Measurements from ENCODE around the gene SHC4.
"Not testable (repeated sequence)": the region's sequence is repeated elsewhere in the genome, so short reads cannot be mapped to it uniquely, and the experiment has no call there.

The SHC4 gene

GRCh38 chr15:48856942-48857341 is 106.8 kb downstream of the SHC4 start:
- H3K27me3 ChIP-seq (ENCODE audit: control insufficient read depth in 3 of 3, insufficient read depth in 3 of 3, low read depth in 1 of 3, low read length in 3 of 3): no peaks in the 10 kb centered on the region
- WGBS, 2 donors (ENCODE audit: extremely low coverage in 2 of 2, insufficient read length in 2 of 2, insufficient replicate concordance in 1 of 2): no CpG with 5 or more reads among the region's 2 CpGs
- H2BK120ac ChIP-seq (ENCODE audit: low read depth, low read length): no peak overlapping the region
- no peak overlapping the region for H2BK12ac ChIP-seq (ENCODE audit: low read length)
- no peak overlapping the region for H2AK5ac ChIP-seq (ENCODE audit: low read depth, low read length)
- no peak overlapping the region for H3K27ac ChIP-seq (replicated peaks; ENCODE audit: low read length)
- no peak overlapping the region for H3K18ac ChIP-seq (ENCODE audit: low read length)
- no peak overlapping the region for H3K23ac ChIP-seq (ENCODE audit: low read depth, low read length, poor library complexity)
- no peak overlapping the region for H2BK5ac ChIP-seq (ENCODE audit: low read length)
- no peak overlapping the region for H2BK15ac ChIP-seq (ENCODE audit: low read length)
- H3K9ac ChIP-seq (ENCODE audit: low read depth, low read length, poor library complexity): no peak overlapping the region
- no peak overlapping the region for H3K14ac ChIP-seq (ENCODE audit: low read length)
- no peak for DNase-seq (ENCODE audit: low spot score)
- no peak overlapping the region for H4K8ac ChIP-seq (ENCODE audit: low read depth, low read length)
- H3K36me3 ChIP-seq (replicated peaks in 1 of 2; ENCODE audit: control insufficient read depth in 2 of 2, insufficient read depth in 2 of 2, low read length in 2 of 2): no peaks in the 10 kb centered on the region
- no peaks in the 10 kb centered on the region for H3K79me1 ChIP-seq (ENCODE audit: low read depth, low read length)
- no peak overlapping the region for H3K4me3 ChIP-seq (ENCODE audit: low read length in 2 of 2)
- H3K4ac ChIP-seq (ENCODE audit: low read length): no peak overlapping the region
- no peak overlapping the region for H4K91ac ChIP-seq (ENCODE audit: low read depth, low read length, poor library complexity)
- peak overlapping the region; percentile 54 for H2AFZ ChIP-seq (ENCODE audit: low read length)
- peaks cover 1 to 13% of the 10 kb centered on the region in 2 donors for H3K4me1 ChIP-seq (ENCODE audit: control insufficient read depth in 2 of 2, insufficient read depth in 1 of 2, low read depth in 1 of 2, low read length in 2 of 2)
- no peak overlapping the region for H3K4me2 ChIP-seq (ENCODE audit: insufficient read depth, low read length, poor library complexity, severe bottlenecking)
- H3K9me3 ChIP-seq (replicated peaks in 1 of 2; ENCODE audit: control insufficient read depth in 2 of 2, insufficient read depth in 1 of 2, low read depth in 1 of 2, low read length in 2 of 2): no peaks in the 10 kb centered on the region

GRCh38 chr15:48855501-48856440 is 107.9 kb downstream of the SHC4 start:
- H4K8ac ChIP-seq (ENCODE audit: low read depth, low read length): no peak overlapping the region
- no peak overlapping the region for H3K27ac ChIP-seq (replicated peaks; ENCODE audit: low read length)
- no CpG with 5 or more reads among the region's 6 CpGs for WGBS, 2 donors (ENCODE audit: extremely low coverage in 2 of 2, insufficient read length in 2 of 2, insufficient replicate concordance in 1 of 2)
- H3K4me3 ChIP-seq (ENCODE audit: low read length in 2 of 2): no peak overlapping the region
- no peak overlapping the region for H2BK5ac ChIP-seq (ENCODE audit: low read length)
- peaks cover 1 to 13% of the 10 kb centered on the region in 2 donors for H3K4me1 ChIP-seq (ENCODE audit: control insufficient read depth in 2 of 2, insufficient read depth in 1 of 2, low read depth in 1 of 2, low read length in 2 of 2)
- no peak overlapping the region for H3K23ac ChIP-seq (ENCODE audit: low read depth, low read length, poor library complexity)
- H3K14ac ChIP-seq (ENCODE audit: low read length): no peak overlapping the region
- no peaks in the 10 kb centered on the region for H3K9me3 ChIP-seq (replicated peaks in 1 of 2; ENCODE audit: control insufficient read depth in 2 of 2, insufficient read depth in 1 of 2, low read depth in 1 of 2, low read length in 2 of 2)
- no peak for DNase-seq (ENCODE audit: low spot score)
- H2AK5ac ChIP-seq (ENCODE audit: low read depth, low read length): no peak overlapping the region
- H3K4me2 ChIP-seq (ENCODE audit: insufficient read depth, low read length, poor library complexity, severe bottlenecking): no peak overlapping the region
- no peak overlapping the region for H4K91ac ChIP-seq (ENCODE audit: low read depth, low read length, poor library complexity)
- no peak overlapping the region for H3K9ac ChIP-seq (ENCODE audit: low read depth, low read length, poor library complexity)
- peak overlapping the region; percentile 33 for H2AFZ ChIP-seq (ENCODE audit: low read length)
- no peak overlapping the region for H2BK12ac ChIP-seq (ENCODE audit: low read length)
- no peak overlapping the region for H3K4ac ChIP-seq (ENCODE audit: low read length)
- no peak overlapping the region for H3K18ac ChIP-seq (ENCODE audit: low read length)
- H2BK120ac ChIP-seq (ENCODE audit: low read depth, low read length): no peak overlapping the region
- H3K27me3 ChIP-seq (ENCODE audit: control insufficient read depth in 3 of 3, insufficient read depth in 3 of 3, low read depth in 1 of 3, low read length in 3 of 3): no peaks in the 10 kb centered on the region
- no peaks in the 10 kb centered on the region for H3K36me3 ChIP-seq (replicated peaks in 1 of 2; ENCODE audit: control insufficient read depth in 2 of 2, insufficient read depth in 2 of 2, low read length in 2 of 2)
- no peaks in the 10 kb centered on the region for H3K79me1 ChIP-seq (ENCODE audit: low read depth, low read length)
- no peak overlapping the region for H2BK15ac ChIP-seq (ENCODE audit: low read length)

GRCh38 chr15:48854434-48854833 is 109.3 kb downstream of the SHC4 start:
- H3K27ac ChIP-seq (replicated peaks; ENCODE audit: low read length); H3K14ac ChIP-seq (ENCODE audit: low read length); DNase-seq (ENCODE audit: low spot score); H3K4ac ChIP-seq (ENCODE audit: low read length); H2BK120ac ChIP-seq (ENCODE audit: low read depth, low read length); H3K9ac ChIP-seq (ENCODE audit: low read depth, low read length, poor library complexity); H3K36me3 ChIP-seq (replicated peaks in 1 of 2; ENCODE audit: control insufficient read depth in 2 of 2, insufficient read depth in 2 of 2, low read length in 2 of 2); H2AK5ac ChIP-seq (ENCODE audit: low read depth, low read length); H3K23ac ChIP-seq (ENCODE audit: low read depth, low read length, poor library complexity); H3K79me1 ChIP-seq (ENCODE audit: low read depth, low read length); H2BK5ac ChIP-seq (ENCODE audit: low read length); H2BK15ac ChIP-seq (ENCODE audit: low read length); H3K27me3 ChIP-seq (ENCODE audit: control insufficient read depth in 3 of 3, insufficient read depth in 3 of 3, low read depth in 1 of 3, low read length in 3 of 3); H3K9me3 ChIP-seq (replicated peaks in 1 of 2; ENCODE audit: control insufficient read depth in 2 of 2, insufficient read depth in 1 of 2, low read depth in 1 of 2, low read length in 2 of 2); H4K8ac ChIP-seq (ENCODE audit: low read depth, low read length); H4K91ac ChIP-seq (ENCODE audit: low read depth, low read length, poor library complexity); H2BK12ac ChIP-seq (ENCODE audit: low read length); H2AFZ ChIP-seq (ENCODE audit: low read length); H3K4me2 ChIP-seq (ENCODE audit: insufficient read depth, low read length, poor library complexity, severe bottlenecking); H3K18ac ChIP-seq (ENCODE audit: low read length); H3K4me3 ChIP-seq (ENCODE audit: low read length in 2 of 2): not testable (repeated sequence)
- WGBS, 2 donors (ENCODE audit: extremely low coverage in 2 of 2, insufficient read length in 2 of 2, insufficient replicate concordance in 1 of 2): no CpG with 5 or more reads among the region's 3 CpGs
- peaks cover 1 to 13% of the 10 kb centered on the region in 2 donors for H3K4me1 ChIP-seq (ENCODE audit: control insufficient read depth in 2 of 2, insufficient read depth in 1 of 2, low read depth in 1 of 2, low read length in 2 of 2)

- no peak overlapping the region for H4K8ac ChIP-seq (ENCODE audit: low read depth, low read length)
- no peak for DNase-seq (ENCODE audit: low spot score)
- H3K4me1 ChIP-seq (ENCODE audit: control insufficient read depth in 2 of 2, insufficient read depth in 1 of 2, low read depth in 1 of 2, low read length in 2 of 2): peaks cover 1 to 11% of the 10 kb centered on the region in 2 donors
Measured at GRCh38 chr15:48851956-48852355, 111.8 kb downstream of the SHC4 start.

More at GRCh38 chr15:48851956-48852355, 111.8 kb downstream of the SHC4 start:
- H2BK12ac ChIP-seq (ENCODE audit: low read length): no peak overlapping the region
- H2AK5ac ChIP-seq (ENCODE audit: low read depth, low read length): no peak overlapping the region
- H2BK5ac ChIP-seq (ENCODE audit: low read length): no peak overlapping the region
- H3K4ac ChIP-seq (ENCODE audit: low read length): no peak overlapping the region
- H3K36me3 ChIP-seq (replicated peaks in 1 of 2; ENCODE audit: control insufficient read depth in 2 of 2, insufficient read depth in 2 of 2, low read length in 2 of 2): no peaks in the 10 kb centered on the region
- H3K4me2 ChIP-seq (ENCODE audit: insufficient read depth, low read length, poor library complexity, severe bottlenecking): no peak overlapping the region
- no peak overlapping the region for H2BK15ac ChIP-seq (ENCODE audit: low read length)
- no peaks in the 10 kb centered on the region for H3K79me1 ChIP-seq (ENCODE audit: low read depth, low read length)
- no peak overlapping the region for H2AFZ ChIP-seq (ENCODE audit: low read length)
- no peak overlapping the region for H3K14ac ChIP-seq (ENCODE audit: low read length)
- H3K9me3 ChIP-seq (replicated peaks in 1 of 2; ENCODE audit: control insufficient read depth in 2 of 2, insufficient read depth in 1 of 2, low read depth in 1 of 2, low read length in 2 of 2): no peaks in the 10 kb centered on the region
- H3K27ac ChIP-seq (replicated peaks; ENCODE audit: low read length): no peak overlapping the region
- no peaks in the 10 kb centered on the region for H3K27me3 ChIP-seq (ENCODE audit: control insufficient read depth in 3 of 3, insufficient read depth in 3 of 3, low read depth in 1 of 3, low read length in 3 of 3)
- H2BK120ac ChIP-seq (ENCODE audit: low read depth, low read length): no peak overlapping the region
- no peak overlapping the region for H3K23ac ChIP-seq (ENCODE audit: low read depth, low read length, poor library complexity)
- no peak overlapping the region for H3K18ac ChIP-seq (ENCODE audit: low read length)
- H4K91ac ChIP-seq (ENCODE audit: low read depth, low read length, poor library complexity): no peak overlapping the region
- no peak overlapping the region for H3K4me3 ChIP-seq (ENCODE audit: low read length in 2 of 2)
- no peak overlapping the region for H3K9ac ChIP-seq (ENCODE audit: low read depth, low read length, poor library complexity)
